Measurements from ENCODE around the gene LDB2. TPM values are rescaled to one million over a fixed set of nuclear protein-coding genes. Genes with fewer than 3 reads are reported as not detected.

The LDB2 gene
- total RNA-seq, 1 donor from 2014 or later: 31.5 TPM

DNA sequence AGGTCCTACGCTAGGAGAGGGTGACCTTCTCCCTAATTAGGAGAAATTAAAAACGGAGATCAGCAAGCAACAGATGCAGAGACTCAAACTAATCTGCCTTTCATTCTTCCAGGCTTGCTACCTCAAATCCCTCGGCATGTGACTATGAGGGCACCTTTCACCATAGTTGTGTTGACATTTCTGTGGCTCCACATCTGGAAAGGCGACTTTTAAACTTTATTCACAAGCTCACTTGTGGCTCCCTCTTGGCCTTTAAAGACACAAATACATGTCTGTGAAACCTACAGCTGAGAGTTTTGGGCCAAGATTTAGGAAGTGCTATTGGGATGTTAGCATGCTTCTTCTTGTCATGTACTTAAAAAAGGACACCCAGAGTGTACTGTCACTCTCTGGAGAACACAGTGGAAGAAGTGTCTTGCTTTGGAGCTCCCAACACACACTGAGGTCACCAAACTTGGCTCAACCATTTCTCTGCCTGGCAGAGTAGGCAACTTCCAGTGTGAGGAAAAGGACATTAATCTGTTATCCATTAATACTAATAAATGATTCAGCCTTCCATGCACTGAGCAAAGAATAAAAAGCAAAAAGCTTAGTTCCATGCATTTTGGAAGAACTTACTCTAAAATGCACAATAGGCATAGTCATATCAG is 60.1 kb downstream of the LDB2 start:
- TF ChIP-seq, protein P1, sequence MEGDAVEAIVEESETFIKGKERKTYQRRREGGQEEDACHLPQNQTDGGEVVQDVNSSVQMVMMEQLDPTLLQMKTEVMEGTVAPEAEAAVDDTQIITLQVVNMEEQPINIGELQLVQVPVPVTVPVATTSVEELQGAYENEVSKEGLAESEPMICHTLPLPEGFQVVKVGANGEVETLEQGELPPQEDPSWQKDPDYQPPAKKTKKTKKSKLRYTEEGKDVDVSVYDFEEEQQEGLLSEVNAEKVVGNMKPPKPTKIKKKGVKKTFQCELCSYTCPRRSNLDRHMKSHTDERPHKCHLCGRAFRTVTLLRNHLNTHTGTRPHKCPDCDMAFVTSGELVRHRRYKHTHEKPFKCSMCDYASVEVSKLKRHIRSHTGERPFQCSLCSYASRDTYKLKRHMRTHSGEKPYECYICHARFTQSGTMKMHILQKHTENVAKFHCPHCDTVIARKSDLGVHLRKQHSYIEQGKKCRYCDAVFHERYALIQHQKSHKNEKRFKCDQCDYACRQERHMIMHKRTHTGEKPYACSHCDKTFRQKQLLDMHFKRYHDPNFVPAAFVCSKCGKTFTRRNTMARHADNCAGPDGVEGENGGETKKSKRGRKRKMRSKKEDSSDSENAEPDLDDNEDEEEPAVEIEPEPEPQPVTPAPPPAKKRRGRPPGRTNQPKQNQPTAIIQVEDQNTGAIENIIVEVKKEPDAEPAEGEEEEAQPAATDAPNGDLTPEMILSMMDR (conservative IDR thresholded peaks at IDR 0.05): no peak
- Mint-ChIP-seq H3K36me3 (no peaks in the 10 kb centered on the region), H3K27ac (no peak overlapping the region), H3K27me3 (peaks cover 3% of the 10 kb centered on the region), H3K9me3 (no peaks in the 10 kb centered on the region), H3K4me1 (ENCODE audit: unreplicated experiment) (no peaks in the 10 kb centered on the region), H3K4me3 (no peak overlapping the region)
- no peak for DNase-seq (ENCODE audit: extremely low spot score, unreplicated experiment)

DNA sequence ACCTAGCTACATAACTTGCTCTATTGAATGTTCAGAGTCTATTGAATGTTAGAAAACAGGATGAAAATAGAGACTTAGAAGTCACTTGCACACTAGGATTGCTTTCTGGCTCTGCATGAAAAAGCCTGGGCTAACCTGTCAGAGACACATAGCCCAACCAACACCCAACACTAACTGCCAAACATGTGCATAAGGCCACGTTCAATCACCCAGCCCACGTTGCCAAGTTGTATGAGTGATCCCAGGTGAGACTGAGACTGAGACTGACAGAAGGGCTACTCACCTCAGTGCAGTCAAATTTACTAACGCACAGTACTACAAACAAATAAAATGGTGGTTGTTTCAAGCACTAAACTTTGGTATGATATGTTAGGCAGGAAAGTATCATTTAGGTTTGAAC is 61.0 kb downstream of the LDB2 start:
- no peak overlapping the region for H3K4me3 Mint-ChIP-seq
- peaks cover 3% of the 10 kb centered on the region for H3K27me3 Mint-ChIP-seq
- no peaks in the 10 kb centered on the region for H3K9me3 Mint-ChIP-seq
- H3K27ac Mint-ChIP-seq: no peak overlapping the region
- no peaks in the 10 kb centered on the region for H3K4me1 Mint-ChIP-seq (ENCODE audit: unreplicated experiment)
- TF ChIP-seq, protein P1 (conservative IDR thresholded peaks at IDR 0.05): no peak
- no peak for DNase-seq (ENCODE audit: extremely low spot score, unreplicated experiment)
- H3K36me3 Mint-ChIP-seq: no peaks in the 10 kb centered on the region

DNA sequence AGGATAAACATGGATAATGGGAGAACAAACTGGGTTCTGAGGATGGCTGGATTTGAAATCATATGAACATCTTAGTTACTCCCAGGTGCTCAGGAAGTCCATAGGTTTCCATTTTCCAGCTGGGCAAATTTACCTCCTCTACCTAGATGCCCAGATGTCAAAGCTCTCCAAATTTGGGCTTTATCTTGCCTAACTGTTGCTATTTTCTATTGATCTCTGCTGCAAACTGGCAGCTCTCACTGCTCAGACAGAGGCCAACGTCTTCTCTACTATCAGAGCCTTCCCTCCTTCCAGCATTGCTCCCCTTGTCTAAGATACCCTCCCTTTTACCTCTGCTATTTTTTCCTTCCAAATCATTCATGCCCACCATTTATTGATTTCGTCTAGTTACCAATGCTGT is 62.1 kb downstream of the LDB2 start:
- Mint-ChIP-seq H3K36me3 (no peaks in the 10 kb centered on the region), H3K27me3 (peaks cover 5% of the 10 kb centered on the region), H3K4me3 (no peak overlapping the region), H3K4me1 (ENCODE audit: unreplicated experiment) (no peaks in the 10 kb centered on the region), H3K27ac (no peak overlapping the region), H3K9me3 (no peaks in the 10 kb centered on the region)
- TF ChIP-seq, protein P1 (conservative IDR thresholded peaks at IDR 0.05): no peak
- DNase-seq (ENCODE audit: extremely low spot score, unreplicated experiment): no peak

DNA sequence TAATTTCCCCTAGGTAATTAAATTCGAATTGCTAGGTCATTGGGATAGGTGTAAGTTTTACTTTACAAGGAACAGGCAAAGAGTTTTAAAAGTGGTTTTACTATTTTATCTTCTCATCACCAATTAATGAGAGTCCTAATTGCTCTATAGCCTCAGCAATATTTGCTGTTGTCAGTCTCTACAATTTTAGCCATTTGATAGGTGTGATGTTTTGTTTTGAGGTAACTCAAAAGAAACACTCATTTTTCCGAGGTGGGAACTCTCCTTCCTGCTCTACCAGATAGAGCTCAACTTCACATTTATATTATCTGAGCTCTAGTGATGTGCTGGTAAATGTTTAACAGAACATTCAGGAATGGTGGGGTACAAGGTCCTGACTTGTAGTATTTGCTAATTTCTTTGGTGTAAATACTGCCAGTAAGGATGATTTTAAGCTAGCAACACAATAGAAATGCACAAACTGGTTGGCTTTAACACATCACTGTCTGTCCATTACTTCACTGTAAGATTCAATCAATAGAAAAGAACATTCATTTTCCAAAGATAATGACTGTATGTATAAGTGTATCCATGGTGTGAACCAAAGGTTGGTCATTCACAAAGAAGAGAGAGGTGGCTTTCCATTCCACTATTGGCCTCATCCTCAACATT is 62.7 kb downstream of the LDB2 start:
- Mint-ChIP-seq H3K4me3 (no peak overlapping the region), H3K27me3 (peaks cover 7% of the 10 kb centered on the region), H3K27ac (no peak overlapping the region), H3K9me3 (no peaks in the 10 kb centered on the region), H3K36me3 (no peaks in the 10 kb centered on the region), H3K4me1 (ENCODE audit: unreplicated experiment) (no peaks in the 10 kb centered on the region)
- TF ChIP-seq, protein P1 (conservative IDR thresholded peaks at IDR 0.05): no peak
- no peak for DNase-seq (ENCODE audit: extremely low spot score, unreplicated experiment)

DNA sequence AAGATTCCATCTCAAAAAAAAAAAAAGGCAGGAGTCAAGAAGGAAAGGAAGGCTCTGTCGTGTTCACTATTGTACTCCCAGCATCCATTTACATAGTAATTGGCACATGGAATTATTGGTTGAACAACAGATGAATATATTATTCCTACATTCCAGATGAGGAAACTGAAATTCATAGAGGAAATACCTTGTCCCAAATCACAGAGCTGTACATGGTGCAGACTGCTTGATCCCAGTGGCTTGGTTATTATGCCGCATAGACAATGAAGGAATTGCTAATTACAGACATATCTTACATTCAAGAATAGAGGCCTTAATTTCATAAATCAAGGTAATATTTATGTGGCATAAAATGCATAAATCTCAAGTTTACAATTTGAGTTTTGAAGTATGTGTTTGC is 63.6 kb downstream of the LDB2 start:
- DNase-seq (ENCODE audit: extremely low spot score, unreplicated experiment): no peak
- H3K27ac Mint-ChIP-seq: no peak overlapping the region

More for the DNA sequence above, 63.6 kb downstream of the LDB2 start:
- Mint-ChIP-seq H3K36me3 (no peaks in the 10 kb centered on the region), H3K27me3 (peaks cover 7% of the 10 kb centered on the region), H3K9me3 (no peaks in the 10 kb centered on the region), H3K4me3 (no peak overlapping the region), H3K4me1 (ENCODE audit: unreplicated experiment) (no peaks in the 10 kb centered on the region)
- TF ChIP-seq, protein P1 (conservative IDR thresholded peaks at IDR 0.05): no peak
